H4 (cell line): ENCODE results near the gene TBXA2R. TPM values are rescaled to one million over a fixed set of nuclear protein-coding genes. Genes with fewer than 3 reads are reported as not detected.
"Not testable (repeated sequence)": the region's sequence is repeated elsewhere in the genome, so short reads cannot be mapped to it uniquely, and the experiment has no call there.

Source experiments
- DNase-seq: peaks from one replicate; pipeline ENCODE4 v3.0.0-alpha.2; 2015; ENCODE audit warnings: low spot score
- total RNA-seq: library from RNA; depleted of rRNA; stranded (reverse); fragments of >200 nt; shearing (Covaris generic); gene quantifications from 2 replicates; pipeline ENCODE4 v1.2.3, GENCODE V29; 2014

TBXA2R gene
- total RNA-seq, 1 experiment from 2014 or later: not detected

- no peak for DNase-seq
These were observed 32.8 kb upstream of the TBXA2R start for GRCh38 chr19:3639479-3639878.

GRCh38 chr19:3638208-3639193 lies 31.8 kb upstream of the TBXA2R start:
- no peak for DNase-seq

- no peak for DNase-seq
These were observed 30.9 kb upstream of the TBXA2R start for GRCh38 chr19:3637621-3638020.

GRCh38 chr19:3636962-3637361 lies 30.3 kb upstream of the TBXA2R start:
- DNase-seq: no peak

GRCh38 chr19:3636506-3636905 lies 29.8 kb upstream of the TBXA2R start:
- no peak for DNase-seq

- DNase-seq: no peak
These were observed 27.9 kb upstream of the TBXA2R start for GRCh38 chr19:3634496-3635045.

- DNase-seq: no peak
These were observed 26.9 kb upstream of the TBXA2R start for GRCh38 chr19:3633559-3633988.

- DNase-seq: no peak
These were observed 26.3 kb upstream of the TBXA2R start for GRCh38 chr19:3632739-3633558.

- DNase-seq: no peak
These were observed 25.4 kb upstream of the TBXA2R start for GRCh38 chr19:3632098-3632497.

GRCh38 chr19:3631053-3631861 lies 24.6 kb upstream of the TBXA2R start:
- no peak for DNase-seq

- DNase-seq: not testable (repeated sequence)
These were observed 22.1 kb upstream of the TBXA2R start for GRCh38 chr19:3628766-3629165.

- no peak for DNase-seq
These were observed 20.7 kb upstream of the TBXA2R start for GRCh38 chr19:3627351-3627723.

- DNase-seq: peak; percentile 98
These were observed 20.0 kb upstream of the TBXA2R start, which contains the start of gene CACTIN for GRCh38 chr19:3626473-3627350. TSS of gene CACTIN (minus strand) at chr19:3626790. CDS start at chr19:3626762, 28 bp downstream.

- DNase-seq: no peak
These were observed 19.4 kb upstream of the TBXA2R start for GRCh38 chr19:3625996-3626472.

GRCh38 chr19:3623716-3624115 lies 17.0 kb upstream of the TBXA2R start:
- no peak for DNase-seq

GRCh38 chr19:3622224-3622623 lies 15.5 kb upstream of the TBXA2R start:
- no peak for DNase-seq

GRCh38 chr19:3621689-3622088 lies 15.0 kb upstream of the TBXA2R start:
- no peak for DNase-seq

GRCh38 chr19:3620817-3621547 lies 14.3 kb upstream of the TBXA2R start:
- DNase-seq: no peak

- no peak for DNase-seq
These were observed 13.6 kb upstream of the TBXA2R start for GRCh38 chr19:3620145-3620816.
